Bone marrow (tissue), 2 donors: ENCODE data around the gene MBNL2.

Experiments used
- DNase-seq, 2 donors: peaks; one replicate each; lab custom pipeline; 2025; lab: John Stamatoyannopoulos, UW

MBNL2 gene

DNA sequence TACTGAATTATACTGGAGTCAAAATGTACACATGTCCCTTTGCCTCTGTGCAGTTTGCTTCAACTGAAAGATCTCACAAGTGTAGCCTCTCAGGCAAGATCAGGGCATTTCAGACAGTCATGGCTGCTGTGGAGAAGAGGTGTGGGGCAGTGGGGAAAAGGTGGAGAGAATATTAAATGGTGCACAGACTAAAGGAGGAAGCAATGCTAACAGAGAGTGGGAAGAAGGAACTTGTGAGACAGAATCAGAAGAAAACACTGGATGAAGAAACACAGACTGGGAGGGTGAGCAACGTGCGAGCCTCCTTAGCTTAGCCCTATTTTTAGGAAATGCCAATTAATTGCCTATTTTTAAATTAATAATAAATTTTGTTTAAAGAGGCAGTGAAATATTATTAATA, 162.2 kb downstream of the MBNL2 start:
- no peak for DNase-seq

DNA sequence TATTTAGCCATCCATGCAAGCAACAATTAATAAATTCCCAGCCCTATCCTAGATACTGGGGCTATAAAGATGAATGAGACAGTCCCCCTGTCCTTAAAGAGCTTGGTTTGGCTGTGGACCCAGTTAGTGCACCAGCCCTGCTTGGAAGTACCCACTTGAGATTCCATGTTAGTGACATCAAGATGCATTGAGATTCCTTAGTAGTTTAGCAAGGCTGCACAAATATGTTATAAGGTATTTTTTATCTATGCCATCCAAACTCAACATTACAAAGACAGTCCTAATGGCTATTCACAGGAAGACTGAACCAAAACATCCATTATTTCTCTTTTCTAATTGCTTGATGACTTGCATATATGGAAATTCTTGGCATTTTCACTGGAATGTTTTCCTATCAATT, 163.0 kb downstream of the MBNL2 start:
- DNase-seq: no peak

DNA sequence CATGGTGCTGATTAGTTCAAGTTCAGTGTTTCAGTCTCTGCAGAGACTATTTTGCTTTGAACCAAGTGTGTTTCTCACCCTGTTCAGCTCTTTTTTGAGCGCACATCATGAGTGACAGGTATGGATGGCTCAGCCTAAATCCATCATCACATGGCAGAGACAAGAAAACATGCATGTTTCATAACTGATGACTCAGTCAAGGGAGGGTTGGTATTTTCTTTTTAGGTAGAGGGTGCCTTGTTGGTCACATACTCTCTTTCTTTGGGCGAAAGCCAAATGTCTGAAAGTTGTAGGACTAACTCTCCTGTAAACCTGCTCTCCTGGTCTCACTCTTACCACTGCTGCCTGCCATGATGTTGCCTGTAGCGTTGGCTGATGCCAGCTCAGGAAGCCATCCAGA, 163.7 kb downstream of the MBNL2 start:
- no peak for DNase-seq

DNA sequence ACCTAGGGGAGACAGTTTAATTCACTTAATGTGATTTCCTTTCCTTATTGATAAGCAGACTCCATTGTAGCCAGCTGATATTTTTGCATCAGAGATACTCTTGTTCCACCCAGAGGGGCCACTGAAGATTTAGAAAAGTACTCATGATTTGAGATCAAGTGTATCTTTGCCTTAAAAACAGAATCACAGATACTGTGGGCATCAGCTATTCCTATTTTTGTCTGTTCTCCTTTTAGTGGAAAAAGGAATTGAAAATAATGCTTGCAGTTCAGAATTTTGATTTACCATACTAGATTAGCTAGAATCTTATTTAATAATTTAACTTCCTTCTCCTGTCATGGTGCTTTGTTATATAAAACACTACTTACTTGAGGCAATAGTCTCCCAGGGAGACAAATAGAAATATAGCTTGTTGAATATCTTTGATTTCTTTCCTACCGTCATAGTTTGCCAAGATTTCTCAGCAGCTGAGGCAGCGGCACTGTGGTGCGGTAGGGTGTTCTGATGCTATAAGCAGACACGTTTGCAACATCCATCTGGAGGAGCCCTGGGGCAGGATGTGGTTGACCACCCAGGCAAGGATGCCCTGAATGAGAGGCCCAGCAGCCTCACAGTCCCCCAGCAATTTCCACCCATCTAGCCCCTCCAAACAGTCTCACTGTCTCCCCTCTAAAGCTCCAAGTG, 164.8 kb downstream of the MBNL2 start:
- no peak for DNase-seq

DNA sequence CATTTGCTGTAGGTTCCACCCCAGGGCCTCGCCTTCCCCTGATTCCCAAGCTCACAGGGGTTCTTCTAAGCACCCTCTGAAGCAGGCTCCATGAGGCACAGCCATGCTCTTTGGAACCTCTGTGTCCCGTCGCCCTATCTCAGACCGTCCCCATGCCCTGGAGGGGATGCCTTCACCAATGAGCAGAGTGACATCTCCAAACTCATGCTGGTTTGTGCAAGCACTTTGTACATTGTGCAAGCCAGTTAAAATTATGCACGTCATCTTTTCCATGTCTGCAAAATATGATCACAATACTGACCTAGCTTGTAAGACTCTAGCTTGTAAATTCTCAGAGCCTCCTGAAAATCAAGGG, 165.3 kb downstream of the MBNL2 start:
- no peak for DNase-seq

DNA sequence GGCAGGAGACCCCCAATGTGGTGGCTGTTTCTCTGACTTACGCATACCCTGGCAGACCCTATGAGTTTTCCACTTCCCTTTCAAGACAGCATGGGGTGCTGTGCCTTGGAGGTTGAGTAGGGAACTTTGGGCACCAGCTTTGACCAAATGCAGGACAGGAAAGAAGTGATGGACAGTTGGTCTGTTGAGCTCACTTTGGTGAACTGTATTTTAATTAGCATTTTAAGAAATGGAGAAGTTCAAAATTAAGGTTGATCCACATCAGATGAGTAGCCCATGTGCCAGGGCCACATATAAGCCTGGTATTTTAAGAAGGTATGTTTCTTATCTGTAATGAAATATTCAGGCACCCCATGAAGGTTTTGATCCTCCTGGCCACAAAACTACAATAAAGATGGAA, 165.8 kb downstream of the MBNL2 start:
- DNase-seq: no peak

DNA sequence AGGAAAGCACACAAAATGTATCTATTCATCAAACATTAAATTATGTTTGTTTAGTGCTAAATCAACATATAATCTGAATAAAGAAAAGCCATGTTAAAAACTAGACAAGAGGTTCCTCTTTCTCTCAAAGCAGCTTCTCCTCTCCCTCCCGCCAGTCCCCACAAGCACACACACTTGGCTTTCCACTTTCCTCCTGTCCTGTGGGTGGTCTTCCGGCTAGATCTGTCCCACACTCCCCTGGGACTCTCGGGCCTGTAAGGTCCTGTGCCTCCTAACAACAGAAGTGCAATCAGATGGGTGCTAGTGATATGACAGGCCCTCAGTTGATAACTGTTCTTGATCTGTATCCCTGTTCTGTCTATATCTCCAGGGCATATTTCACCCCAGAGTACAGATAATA, 166.2 kb downstream of the MBNL2 start:
- no peak for DNase-seq

DNA sequence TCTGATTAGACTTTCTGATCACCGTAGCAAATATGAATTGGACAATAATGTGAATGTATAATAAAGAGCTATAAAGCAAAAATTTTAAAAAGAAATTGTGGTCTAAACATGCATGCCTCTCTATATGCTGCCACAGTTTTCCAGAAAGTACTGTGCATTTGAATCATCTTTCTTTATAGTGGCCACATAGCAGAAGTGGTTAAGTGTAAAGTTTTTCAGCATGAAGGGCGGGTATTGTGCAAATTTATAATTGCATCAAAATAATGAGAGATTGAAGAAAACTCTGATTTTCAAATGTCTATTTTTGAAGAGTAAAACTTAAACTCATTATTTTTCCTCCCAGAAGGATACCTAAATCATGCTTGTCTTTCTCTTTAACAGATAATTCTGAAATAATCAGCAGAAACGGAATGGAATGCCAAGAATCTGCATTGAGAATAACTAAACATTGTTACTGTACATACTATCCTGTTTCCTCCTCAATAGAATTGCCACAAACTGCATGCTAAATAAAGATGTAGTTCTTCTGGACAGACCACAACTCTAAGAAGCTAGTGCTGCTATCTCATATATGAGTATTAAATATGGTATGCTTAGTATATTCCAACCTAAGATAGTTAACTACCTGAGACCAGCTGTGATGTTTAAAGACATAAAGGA, 168.9 kb downstream of the MBNL2 start:
- DNase-seq: no peak

DNA sequence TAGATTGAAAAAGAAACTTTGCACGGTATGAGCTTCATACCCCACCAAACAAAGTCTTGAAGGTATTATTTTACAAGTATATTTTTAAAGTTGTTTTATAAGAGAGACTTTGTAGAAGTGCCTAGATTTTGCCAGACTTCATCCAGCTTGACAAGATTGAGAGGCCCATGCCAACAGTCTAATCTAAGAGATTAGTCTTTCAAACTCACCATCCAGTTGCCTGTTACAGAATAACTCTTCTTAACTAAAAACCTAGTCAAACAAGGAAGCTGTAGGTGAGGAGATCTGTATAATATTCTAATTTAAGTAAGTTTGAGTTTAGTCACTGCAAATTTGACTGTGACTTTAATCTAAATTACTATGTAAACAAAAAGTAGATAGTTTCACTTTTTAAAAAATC, 169.9 kb downstream of the MBNL2 start:
- DNase-seq: no peak

DNA sequence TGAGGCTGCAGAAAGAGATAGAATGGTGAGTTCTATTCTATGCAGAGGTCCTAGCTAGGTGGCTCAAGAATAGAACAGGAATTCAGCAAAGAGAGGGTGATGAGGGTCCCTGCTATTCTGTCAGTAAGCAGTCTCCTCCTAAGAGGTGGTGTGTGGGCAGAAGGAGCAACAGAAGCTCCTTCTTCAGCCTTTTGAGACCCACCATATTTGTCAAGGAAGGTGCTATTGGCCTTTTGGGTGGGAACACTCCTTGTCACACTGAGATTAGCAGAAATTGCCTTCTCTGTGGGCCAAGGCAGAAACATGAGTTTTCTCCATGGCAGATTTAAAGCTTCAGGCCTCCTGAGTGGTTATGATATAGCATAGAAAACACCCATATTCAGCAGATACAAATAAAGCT, 172.4 kb downstream of the MBNL2 start:
- no peak for DNase-seq

DNA sequence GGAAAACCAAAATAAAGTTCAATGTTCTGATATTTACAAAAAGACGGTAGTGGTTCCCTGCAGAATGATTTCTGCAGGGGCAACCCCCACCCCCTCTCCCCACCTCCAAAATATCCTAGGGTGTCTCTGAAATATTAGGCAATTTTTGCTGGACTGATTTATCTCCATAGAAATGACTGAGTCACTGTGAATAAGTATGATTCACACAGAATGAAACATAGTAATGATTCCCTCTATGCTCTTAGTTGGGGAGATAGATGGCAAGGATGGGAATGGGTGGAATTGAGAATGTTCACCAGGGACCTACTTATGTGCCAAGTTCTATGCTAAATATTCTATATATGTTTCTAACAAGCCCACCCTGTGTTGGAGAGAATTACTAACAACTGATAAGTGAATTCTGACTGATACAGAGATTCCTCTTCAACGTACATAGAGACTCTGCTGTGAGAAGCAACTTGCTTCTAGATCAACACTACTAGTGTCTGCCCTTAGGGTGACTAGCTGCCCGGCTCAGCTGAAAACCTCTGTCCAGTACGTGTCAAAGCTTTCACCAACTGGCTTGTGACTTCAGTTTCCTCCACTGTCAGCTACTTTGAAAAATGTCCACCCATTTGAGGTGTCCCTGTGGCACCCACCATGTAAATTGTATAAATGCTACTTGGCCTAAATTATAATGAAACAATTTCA, 173.5 kb downstream of the MBNL2 start:
- no peak for DNase-seq

DNA sequence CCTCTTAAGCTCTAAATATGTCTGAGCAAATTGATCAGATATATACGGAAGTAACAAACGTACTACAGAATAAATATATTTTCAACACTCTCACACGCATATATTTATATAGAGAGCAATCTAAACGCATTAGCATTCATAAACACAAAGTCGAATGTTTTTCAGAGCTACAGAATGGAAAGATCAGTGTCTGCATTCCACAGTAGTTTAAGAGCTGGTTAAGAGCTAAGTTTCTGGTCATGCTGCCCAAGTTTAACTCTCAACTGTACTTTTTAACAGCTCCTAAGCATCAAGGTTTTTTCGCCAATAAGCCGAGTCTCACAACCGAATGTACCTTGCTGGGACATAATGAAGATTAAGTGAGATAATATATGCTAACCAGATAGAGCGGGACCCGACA, 175.1 kb downstream of the MBNL2 start:
- DNase-seq: no peak

DNA sequence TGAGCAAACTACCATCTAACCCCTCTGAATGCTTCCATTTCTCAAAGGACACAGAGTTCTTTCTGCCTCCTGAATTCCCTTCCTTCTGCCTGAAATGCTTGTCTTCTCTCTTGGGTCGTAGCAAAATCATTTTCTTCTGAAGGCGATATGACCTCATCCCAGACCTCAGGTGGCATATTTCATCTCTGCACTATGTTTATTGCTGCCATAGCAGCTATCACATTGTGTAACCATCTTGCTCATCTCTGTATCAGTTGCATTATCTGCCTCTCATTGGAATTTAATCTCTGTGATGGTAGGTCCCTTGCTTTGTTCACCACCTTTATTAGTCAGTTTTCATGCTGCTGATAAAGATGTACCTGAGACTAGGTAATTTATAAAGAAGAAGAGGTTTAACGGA, 179.3 kb downstream of the MBNL2 start:
- no peak for DNase-seq

DNA sequence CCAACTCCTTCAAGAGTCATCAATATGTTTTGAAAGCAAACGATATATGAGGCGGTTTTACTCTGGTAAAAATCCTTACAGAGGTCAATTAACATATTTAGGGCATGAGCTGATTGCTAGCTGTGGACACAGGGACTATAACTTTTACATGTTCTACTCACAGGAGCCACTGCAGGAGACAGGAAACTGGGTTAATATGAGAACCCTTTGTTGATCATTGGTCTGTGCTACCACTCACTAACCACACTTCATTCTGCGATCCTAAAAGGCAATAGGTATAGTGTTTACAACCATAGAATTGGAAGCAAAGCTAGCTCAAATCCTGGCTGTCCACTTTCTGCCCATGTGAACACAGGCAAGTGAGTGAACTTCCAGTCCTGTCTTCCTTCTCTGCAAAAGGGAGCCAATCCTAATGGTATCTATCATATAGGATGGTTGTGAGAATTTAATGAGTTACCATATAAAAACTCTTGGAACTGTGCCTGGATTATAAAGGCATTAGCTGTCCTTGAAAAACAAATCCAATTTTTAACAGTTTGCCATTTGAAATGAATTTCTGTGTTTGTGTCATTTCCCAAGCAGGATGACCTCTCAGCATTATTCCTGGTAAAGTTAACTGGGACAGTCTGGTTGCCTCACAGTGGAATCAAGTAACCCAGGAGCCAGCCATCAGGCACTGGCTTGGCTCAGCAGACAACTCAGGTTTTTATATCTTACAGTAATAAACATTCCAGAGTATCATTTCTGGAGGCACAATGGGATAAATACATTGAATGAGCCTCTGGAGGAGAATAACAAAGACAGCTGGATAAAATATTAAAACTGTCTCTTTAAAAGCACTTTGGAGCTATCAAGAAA, 182.0 kb downstream of the MBNL2 start:
- DNase-seq: no peak

DNA sequence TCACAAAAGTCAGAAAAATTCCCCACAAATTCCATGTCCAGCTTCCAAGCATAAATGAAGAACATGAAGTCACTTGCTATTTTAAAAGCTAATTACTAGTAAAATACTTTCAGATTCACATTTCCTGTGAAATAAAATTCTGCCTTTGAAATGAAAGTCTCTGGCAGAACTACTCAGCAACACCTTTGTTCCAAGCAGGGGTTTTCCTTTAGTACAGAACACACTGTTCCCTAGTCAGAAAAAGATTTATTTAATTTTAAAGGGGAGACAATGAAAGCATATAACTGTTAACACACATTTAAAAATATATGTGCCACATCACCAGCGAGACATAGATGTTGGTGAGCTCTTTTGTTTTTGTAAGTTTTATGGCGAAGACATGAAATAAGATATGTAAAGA, 185.4 kb downstream of the MBNL2 start:
- no peak for DNase-seq

DNA sequence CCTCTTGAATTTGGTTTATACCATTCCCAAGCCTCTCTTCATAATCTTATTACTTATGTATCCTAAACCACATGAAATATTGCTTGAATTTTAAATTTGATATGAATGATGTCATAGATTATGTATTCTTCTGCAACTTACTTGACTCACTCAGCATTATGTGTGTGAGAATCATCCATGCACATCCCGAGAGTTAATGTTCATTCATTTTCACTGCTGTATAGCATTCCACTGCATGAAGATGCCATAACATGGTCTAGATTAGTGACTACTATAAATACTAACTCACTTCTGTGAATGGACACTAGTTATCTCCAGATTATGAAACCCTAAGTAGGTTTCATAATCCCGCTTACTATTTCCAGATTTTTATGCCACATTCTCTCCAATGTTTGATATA, 186.8 kb downstream of the MBNL2 start:
- DNase-seq: no peak

DNA sequence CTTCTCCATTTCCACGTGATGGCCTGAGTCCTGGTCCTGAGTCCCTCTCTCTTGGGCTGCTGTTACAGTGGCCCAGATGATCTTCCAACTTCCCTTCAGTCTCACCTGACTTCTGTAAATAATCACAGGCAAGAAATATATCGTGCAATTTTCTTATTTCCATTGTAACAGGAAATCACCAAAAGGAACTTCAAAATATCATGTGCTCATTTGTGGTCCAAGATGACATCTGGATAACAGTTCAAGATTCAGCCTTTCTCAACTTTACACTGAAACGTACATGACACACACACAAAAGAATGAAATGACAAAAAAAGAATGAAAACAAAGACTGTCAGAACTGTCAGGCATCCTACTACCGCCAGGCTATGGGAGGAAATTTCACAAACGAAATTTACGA, 189.9 kb downstream of the MBNL2 start:
- no peak for DNase-seq

DNA sequence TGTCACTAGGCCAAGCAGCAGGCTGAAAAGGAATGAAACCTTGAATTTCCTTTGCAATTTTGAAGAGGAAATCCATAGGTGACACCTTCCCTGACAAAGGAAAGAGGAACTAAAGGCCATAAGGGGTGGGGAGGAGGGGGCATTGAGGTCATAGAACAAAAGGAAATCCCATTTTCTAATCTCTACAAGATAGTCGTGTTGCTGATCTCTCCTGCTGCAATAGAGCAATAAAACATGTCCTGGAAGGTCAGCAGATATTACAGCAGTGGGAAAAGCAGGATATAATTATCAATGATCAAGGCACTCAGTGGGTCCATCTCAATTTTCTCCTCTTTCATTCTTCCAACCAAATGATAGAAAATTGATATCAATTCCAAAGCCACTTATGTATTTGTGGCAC, 191.6 kb downstream of the MBNL2 start:
- no peak for DNase-seq

DNA sequence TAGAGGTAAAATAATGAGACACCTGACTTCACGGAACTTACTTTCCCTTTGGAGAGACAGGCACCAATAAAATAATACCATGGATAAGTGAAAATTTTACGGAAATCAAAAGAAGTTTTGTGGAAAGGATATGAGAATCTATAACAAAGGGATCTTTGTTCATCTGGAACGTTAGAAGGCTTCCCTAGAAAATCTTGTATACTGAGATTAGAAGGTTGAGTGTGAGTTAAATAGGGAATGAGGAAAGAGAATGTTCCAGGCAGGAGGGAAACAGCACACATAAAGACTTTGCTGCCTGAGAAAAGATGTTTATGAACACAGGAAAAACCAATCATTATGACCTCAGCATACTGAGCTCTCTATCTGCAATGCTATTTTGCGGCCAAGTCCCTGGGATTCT, 192.3 kb downstream of the MBNL2 start:
- DNase-seq: no peak

DNA sequence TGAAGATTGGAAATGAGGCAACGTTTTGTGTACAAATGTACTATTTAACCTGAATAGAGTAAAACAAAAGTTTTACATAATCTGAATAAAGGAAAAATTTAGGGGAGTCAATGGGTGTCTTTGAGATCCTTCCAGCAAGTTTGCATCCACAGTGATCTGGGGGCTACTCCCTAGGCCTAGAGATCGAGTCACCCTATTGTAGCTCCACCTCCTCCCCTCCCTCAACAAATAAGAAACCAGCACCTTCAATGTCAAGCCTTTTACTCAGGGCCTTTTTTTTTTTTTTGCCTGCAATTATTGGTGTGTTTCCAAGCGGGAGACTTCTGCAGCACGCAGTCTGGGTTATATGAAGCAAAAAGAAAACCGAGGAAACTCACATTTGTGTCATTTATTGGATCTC, 195.6 kb downstream of the MBNL2 start:
- no peak for DNase-seq

DNA sequence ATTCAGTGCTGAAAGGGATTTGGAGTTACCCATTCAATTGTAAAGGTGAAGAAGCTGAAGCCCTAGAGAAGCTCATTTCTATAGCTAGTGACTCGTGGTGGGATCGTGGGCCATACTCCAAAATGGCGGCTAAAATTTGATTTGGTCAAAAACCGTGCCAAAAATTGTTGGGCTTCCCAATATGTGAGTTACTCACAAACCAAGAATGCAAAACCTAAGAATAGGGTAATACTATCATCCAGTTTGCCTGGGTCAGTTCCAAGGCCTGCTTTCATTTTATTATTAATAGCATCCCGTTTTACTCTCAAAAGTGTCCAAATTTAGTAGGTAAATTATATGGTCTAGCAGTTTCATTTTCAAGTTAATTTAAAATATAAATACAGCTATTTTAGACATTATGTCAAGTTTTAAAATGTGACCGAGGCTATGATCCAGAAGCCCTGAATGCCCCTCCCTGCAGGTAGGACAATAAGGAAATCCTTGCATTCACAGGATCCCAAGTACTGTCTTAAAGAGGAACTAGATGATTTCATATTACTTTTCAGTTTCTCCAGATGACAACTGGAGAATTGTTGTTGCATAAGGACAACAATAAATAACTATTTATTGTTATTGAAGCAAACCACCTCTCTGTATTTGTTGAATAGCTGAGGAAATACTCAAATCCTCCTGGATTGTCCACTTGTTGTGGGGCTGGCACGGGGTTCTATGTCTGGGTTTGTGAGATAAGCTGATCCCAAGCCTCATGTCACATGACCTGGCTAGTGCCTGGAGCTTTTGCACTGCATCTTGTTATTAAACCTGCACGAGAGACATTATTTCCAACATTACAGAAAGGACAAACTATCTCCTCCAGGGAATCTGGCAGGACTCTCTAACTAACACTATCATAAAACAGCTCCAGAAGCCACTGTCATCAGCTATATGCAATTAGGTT, 200.3 kb downstream of the MBNL2 start:
- no peak for DNase-seq
